Osteocyte (in vitro differentiated cells): ENCODE measurements around the gene OR1D2. TPM values are rescaled to one million over a fixed set of nuclear protein-coding genes. Genes with fewer than 3 reads are reported as not detected.
A peak's percentile ranks its signal among the peaks of the same experiment; 100 is the strongest.

Experiments used
- DNase-seq: peaks from one replicate; pipeline ENCODE4 v3.0.0; 2021; ENCODE audit warnings: mixed read lengths; ENCODE audit not compliant: unreplicated experiment; ENCODE audit errors: extremely low spot score
- H3K27ac Mint-ChIP-seq: one replicate; pipeline ENCODE4 v1.8.0; 2021; ENCODE audit warnings: mild to moderate bottlenecking, mixed read lengths; ENCODE audit not compliant: unreplicated experiment
- H3K27me3 Mint-ChIP-seq: one replicate; pipeline ENCODE4 v1.8.0; 2021; ENCODE audit warnings: mixed read lengths; ENCODE audit not compliant: unreplicated experiment
- H3K36me3 Mint-ChIP-seq: one replicate; pipeline ENCODE4 v1.8.0; 2021; ENCODE audit warnings: mixed read lengths; ENCODE audit not compliant: unreplicated experiment
- H3K4me1 Mint-ChIP-seq: one replicate; pipeline ENCODE4 v1.8.0; 2021; ENCODE audit warnings: mixed read lengths; ENCODE audit not compliant: unreplicated experiment
- H3K4me3 Mint-ChIP-seq: one replicate; pipeline ENCODE4 v1.8.0; 2021; ENCODE audit warnings: mild to moderate bottlenecking, moderate library complexity, mixed read lengths; ENCODE audit not compliant: unreplicated experiment
- H3K9me3 Mint-ChIP-seq: one replicate; pipeline ENCODE4 v1.8.0; 2021; ENCODE audit warnings: mixed read lengths; ENCODE audit not compliant: unreplicated experiment
- total RNA-seq: library from RNA; stranded (reverse); gene quantifications from 2 replicates; pipeline ENCODE4 v1.2.1, GENCODE V29; 2021
- TF ChIP-seq, protein P1 (sequence below): fragments of 200-600 bp; sonication (generic); IDR thresholded peaks from 2 replicates; pipeline ENCODE4 v1.5.0; 2021; ENCODE audit warnings: antibody characterized with exemption, mild to moderate bottlenecking, moderate library complexity

The OR1D2 gene
- total RNA-seq, 1 donor from 2014 or later = not detected

DNA sequence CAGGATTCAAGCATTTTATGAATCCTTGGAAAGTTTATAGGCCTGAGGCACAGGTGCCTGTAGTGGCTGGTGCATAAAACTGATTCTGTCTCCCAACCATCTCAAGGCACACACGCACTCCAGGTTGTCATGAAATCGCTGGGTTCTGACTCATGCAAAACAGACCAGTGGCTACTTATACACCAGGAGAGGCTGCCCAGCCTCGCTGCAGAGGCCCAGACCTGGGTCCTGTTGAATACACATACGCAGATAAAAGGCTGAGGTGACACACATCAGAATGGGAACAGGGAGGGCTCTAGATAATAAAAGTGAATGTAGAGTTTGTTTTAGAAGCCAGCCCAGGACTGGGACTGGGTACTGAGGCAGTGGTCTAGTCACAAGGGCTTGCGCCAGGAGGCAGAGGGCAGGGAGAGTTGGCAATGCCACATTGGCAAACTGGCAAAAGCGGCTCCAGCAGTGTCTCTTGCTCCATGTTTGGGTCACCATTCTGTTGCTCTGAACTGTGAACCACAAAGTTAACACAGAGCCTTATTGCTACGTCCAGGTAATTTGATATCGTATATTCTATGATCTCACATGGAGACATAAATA, 54.4 kb downstream of the OR1D2 start:
- peaks cover 12% of the 10 kb centered on the region for H3K27me3 Mint-ChIP-seq
- TF ChIP-seq, protein P1, sequence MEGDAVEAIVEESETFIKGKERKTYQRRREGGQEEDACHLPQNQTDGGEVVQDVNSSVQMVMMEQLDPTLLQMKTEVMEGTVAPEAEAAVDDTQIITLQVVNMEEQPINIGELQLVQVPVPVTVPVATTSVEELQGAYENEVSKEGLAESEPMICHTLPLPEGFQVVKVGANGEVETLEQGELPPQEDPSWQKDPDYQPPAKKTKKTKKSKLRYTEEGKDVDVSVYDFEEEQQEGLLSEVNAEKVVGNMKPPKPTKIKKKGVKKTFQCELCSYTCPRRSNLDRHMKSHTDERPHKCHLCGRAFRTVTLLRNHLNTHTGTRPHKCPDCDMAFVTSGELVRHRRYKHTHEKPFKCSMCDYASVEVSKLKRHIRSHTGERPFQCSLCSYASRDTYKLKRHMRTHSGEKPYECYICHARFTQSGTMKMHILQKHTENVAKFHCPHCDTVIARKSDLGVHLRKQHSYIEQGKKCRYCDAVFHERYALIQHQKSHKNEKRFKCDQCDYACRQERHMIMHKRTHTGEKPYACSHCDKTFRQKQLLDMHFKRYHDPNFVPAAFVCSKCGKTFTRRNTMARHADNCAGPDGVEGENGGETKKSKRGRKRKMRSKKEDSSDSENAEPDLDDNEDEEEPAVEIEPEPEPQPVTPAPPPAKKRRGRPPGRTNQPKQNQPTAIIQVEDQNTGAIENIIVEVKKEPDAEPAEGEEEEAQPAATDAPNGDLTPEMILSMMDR = no peak
- H3K36me3 Mint-ChIP-seq = no peaks in the 10 kb centered on the region
- no peak for DNase-seq
- peaks cover 11% of the 10 kb centered on the region for H3K4me1 Mint-ChIP-seq
- no peak overlapping the region for H3K27ac Mint-ChIP-seq
- peaks cover 1% of the 10 kb centered on the region for H3K9me3 Mint-ChIP-seq
- H3K4me3 Mint-ChIP-seq = peak overlapping the region; percentile 91

DNA sequence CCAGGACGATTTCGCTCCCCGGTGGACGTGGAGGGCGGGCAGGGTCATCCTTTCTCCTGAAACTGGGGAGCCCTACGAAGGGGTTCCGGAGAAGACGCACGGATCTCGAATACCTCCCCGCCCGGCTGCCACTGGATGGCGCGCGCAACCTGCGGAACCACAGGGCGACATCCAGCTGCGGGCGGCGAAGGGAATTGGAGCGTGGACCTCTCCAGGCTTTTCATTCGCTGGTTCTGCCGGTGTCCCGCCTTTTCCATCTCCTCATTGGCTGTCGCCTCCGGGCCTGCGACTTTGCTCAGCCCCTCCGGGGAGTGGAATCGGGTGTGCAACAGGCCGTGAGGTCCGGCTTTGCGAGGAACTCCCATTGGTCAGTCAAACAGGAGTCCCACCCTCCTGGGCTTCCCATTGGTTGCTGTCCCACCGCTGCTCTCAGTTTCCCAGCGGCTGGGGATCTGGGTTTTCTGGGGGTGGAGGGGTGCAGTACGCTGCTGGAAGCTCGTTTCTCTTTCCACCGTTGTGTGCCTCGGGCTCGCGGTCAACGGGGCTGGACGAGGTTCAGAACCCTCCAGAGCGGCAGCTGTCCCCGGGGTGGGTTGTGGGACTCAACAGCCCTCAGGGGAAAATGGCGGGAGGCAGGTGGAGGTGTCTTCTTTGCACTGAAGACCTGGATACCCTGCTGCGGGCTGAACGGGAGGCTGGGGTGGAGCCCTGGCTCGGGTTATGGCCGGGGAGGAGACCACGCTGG, 55.3 kb downstream of the OR1D2 start:
- H3K27ac Mint-ChIP-seq = peak overlapping the region; percentile 85
- TF ChIP-seq, protein P1 = peak; percentile 81
- H3K4me3 Mint-ChIP-seq = peak overlapping the region; percentile 91
- peaks cover 11% of the 10 kb centered on the region for H3K4me1 Mint-ChIP-seq
- H3K27me3 Mint-ChIP-seq = peaks cover 12% of the 10 kb centered on the region
- H3K36me3 Mint-ChIP-seq = no peaks in the 10 kb centered on the region
- H3K9me3 Mint-ChIP-seq = peaks cover 7% of the 10 kb centered on the region
- peak; percentile 99 for DNase-seq

DNA sequence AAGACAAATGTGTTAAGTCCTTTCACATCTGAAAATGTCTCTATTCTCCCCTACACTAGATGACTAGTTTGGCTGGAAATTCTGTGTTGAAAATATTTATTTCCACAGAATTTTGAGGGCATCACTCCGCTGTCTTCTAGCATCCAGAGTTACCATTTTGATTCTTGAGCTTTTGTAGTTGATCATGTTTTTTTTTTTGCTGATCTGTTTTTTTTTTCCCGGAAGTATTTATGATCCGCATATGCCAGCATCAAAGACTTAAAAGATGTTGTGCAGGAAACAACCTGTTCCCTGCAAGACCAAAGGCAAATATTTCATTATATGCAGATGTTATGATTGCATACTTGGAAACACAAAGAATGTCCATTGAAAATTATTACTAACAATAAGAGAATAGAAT, 57.5 kb downstream of the OR1D2 start:
- Mint-ChIP-seq H3K27ac (no peak overlapping the region), H3K36me3 (no peaks in the 10 kb centered on the region), H3K4me3 (no peak overlapping the region), H3K4me1 (peaks cover 11% of the 10 kb centered on the region), H3K27me3 (peaks cover 12% of the 10 kb centered on the region), H3K9me3 (peaks cover 7% of the 10 kb centered on the region)
- DNase-seq = no peak
- TF ChIP-seq, protein P1 = no peak

DNA sequence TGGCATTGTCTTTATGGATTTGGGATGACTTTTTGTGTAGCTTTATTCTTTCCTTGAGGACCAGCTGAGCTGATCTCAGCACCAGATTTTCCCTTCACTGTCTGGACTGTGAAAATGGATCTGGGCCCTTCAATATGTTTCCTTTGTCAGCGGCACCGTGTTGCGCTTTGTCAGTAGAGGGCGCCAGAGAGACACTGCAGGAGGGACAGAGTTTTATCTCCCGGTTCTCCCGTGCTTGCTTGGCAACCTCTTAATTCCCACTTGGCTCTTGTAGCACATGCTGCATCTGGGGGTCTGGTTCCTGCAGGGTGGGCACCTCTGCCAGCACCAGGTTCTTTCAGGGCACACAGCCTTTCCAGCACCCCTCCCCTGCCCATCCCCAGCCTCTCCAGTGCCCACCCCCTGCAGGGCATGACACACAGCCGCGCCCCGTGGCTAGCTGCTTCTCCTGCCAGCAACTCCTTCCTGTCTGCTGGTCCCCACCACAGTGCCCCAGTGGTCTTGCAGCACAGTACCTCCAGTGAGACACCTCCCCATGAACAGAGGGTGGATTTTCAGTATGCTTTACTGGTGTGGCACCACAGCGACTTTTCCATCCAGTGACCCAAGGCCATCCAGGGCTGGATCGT, 60.4 kb downstream of the OR1D2 start:
- H3K4me3 Mint-ChIP-seq = no peak overlapping the region
- H3K4me1 Mint-ChIP-seq = peaks cover 6% of the 10 kb centered on the region
- DNase-seq = peak; percentile 81
- TF ChIP-seq, protein P1 = peak; percentile 19
- no peaks in the 10 kb centered on the region for H3K36me3 Mint-ChIP-seq
- peaks cover 7% of the 10 kb centered on the region for H3K9me3 Mint-ChIP-seq
- peaks cover 15% of the 10 kb centered on the region for H3K27me3 Mint-ChIP-seq
- H3K27ac Mint-ChIP-seq = no peak overlapping the region

DNA sequence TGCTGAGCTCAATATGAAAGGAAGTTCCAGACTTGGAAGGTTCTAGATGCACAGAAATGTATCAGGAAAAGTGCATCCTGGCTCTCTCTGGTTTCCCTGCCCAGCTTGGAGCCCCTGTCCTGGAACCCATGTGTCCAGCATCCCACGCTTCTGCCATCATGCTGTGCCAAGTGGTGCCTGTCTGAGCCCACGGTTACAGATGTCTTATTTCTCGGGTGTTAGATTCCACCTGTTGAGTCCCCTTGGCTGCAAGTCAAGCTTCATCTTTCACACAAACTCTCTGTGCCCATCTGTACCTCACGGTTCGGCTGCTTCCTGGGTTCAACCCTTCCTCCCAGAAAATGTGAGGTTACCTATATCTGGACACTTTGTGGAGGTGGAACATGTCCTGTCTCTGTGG, 63.3 kb downstream of the OR1D2 start:
- TF ChIP-seq, protein P1 = no peak
- H3K27ac Mint-ChIP-seq = no peak overlapping the region
- peaks cover 6% of the 10 kb centered on the region for H3K27me3 Mint-ChIP-seq
- DNase-seq = peak; percentile 70
- H3K9me3 Mint-ChIP-seq = peaks cover 7% of the 10 kb centered on the region
- H3K4me3 Mint-ChIP-seq = no peak overlapping the region
- no peaks in the 10 kb centered on the region for H3K36me3 Mint-ChIP-seq
- no peaks in the 10 kb centered on the region for H3K4me1 Mint-ChIP-seq
